ENCODE data around the gene SPRR2A.
A peak's percentile ranks its signal among the peaks of the same experiment; 100 is the strongest.
"Not testable (repeated sequence)": the region's sequence is repeated elsewhere in the genome, so short reads cannot be mapped to it uniquely, and the experiment has no call there.

SPRR2A gene

DNA sequence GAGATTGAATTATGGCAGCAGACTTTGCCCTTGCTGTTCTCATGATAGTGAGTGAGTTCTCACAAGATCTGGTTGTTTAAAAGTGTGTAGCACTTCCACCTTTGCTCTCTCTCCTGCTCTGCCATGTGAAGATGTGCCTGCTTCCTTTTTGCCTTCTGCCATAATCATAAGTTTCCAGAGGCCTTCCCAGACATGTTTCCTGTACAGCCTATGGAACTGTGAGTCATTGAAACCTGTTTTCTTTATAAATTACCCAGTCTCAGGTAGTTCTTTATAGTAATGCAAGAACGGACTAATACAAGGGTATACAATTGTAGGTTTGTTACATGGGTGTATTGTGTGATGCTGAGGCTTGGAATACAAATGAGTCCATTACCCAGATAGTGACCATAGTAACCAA is 22.1 kb downstream of the SPRR2A start:
- peaks cover 40% of the 10 kb centered on the region for H3K27me3 Mint-ChIP-seq
- H3K9me3 Mint-ChIP-seq: no peaks in the 10 kb centered on the region
- H3K4me1 Mint-ChIP-seq: no peaks in the 10 kb centered on the region
- DNase-seq (no peak), ATAC-seq (no peak)
- no peak overlapping the region for H3K27ac Mint-ChIP-seq
- H3K4me3 Mint-ChIP-seq: no peak overlapping the region

DNA sequence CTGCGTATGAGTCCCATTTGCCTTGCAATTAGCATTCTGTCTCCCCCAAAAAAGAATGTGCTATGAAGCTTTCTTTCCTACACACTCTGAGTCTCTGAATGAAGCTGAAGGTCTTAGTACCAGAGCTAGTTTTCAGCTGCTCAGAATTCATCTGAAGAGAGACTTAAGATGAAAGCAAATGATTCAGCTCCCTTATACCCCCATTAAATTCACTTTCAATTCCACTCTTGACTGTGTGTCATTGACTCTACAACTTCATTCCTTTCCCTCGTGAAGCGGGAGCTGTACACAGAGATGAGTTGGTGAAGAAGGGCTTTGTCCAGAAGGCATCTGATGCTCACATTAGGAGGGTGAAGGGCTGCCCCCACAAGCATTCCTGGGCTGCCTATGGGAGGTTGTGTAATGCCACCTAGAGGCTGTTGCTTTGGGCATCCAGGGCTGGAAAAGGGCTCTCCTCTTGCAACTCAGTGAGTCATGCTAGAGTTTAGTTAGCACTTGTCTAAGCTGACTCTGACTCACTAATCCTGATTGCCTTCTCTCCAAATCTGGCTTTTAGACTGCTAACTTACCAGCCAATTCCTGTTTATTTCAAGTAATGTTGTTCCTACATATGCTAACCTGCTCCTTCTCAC is 24.5 kb downstream of the SPRR2A start:
- Mint-ChIP-seq H3K27me3 (peaks cover 32% of the 10 kb centered on the region), H3K27ac (no peak overlapping the region), H3K4me1 (no peaks in the 10 kb centered on the region), H3K4me3 (no peak overlapping the region), H3K9me3 (no peaks in the 10 kb centered on the region)
- peak; percentile 43 for ATAC-seq
- no peak for DNase-seq

DNA sequence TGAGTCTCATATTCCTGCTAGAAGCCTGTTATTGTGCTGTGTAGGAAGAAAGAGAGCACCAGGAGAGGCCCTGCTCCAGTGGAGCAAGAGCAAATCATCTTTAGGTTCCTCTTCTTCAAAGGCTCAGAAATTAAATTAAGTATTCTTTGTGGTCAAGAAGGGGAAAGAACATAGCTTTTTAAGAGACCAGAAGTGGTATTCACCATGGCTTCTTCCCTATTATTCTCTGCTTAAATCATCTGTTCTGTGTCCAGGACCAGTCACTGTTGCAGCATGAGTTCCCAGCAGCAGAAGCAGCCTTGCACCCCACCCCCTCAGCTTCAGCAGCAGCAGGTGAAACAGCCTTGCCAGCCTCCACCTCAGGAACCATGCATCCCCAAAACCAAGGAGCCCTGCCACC is 25.2 kb downstream of the SPRR2A start:
- Mint-ChIP-seq H3K27me3 (peaks cover 25% of the 10 kb centered on the region), H3K4me3 (no peak overlapping the region), H3K4me1 (no peaks in the 10 kb centered on the region), H3K9me3 (no peaks in the 10 kb centered on the region), H3K27ac (peak overlapping the region in 1 of 2 donors; percentile 59)
- ATAC-seq (no peak), DNase-seq (no peak)

DNA sequence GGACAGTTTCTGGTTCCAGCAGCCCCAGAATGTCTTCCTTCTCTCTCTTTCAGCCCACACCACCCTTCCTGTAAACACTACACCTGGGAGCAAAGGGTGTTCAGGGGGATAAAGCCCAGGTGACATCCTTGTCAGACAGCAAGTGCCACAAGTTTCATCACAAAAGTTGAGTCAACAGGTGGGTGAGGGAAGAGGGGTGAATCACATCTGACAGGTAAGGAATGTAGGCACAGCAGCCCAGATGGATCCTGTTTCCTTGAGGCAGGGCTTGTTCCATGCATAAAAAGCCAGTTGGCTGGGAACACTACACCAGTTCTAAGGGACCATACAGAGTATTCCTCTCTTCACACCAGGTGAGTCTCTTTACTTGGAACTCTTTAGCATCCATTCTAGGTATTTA is 26.4 kb downstream of the SPRR2A start, which contains the start of gene SPRR1B:
SPRR1B (plus strand) TSS at position 309 of the 400 bp plus-strand sequence. CDS start 1,143 bp downstream, outside the sequence.
- no peak within 1 kb of the TSS for H3K27ac Mint-ChIP-seq
- H3K4me3 Mint-ChIP-seq: no peak within 1 kb of the TSS
- no peaks in the 10 kb centered on the region for H3K9me3 Mint-ChIP-seq
- DNase-seq: no peak
- no peak for ATAC-seq
- peaks cover 19% of the 10 kb centered on the region for H3K27me3 Mint-ChIP-seq
- no peaks in the 10 kb centered on the region for H3K4me1 Mint-ChIP-seq

DNA sequence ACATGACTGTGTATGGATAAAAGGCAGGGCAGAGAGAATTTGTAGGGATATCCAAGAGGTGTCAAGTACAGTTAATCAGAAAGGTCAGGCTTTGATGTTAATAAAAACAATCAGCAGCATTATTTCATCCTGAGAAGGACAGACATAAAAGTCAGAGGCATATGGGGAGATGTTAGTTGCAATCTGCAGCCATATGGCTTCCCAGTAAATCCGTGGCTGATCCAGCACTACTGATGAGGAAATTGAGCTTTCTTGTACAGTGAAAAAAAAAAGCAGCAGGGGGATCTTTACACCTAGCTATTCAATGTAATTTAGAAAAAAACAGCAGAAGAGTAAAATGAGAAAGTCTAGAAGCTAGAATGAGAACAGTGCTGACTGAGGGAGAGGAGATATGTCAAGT is 28.5 kb downstream of the SPRR2A start:
- Mint-ChIP-seq H3K27ac (no peak overlapping the region), H3K27me3 (peaks cover 11% of the 10 kb centered on the region), H3K4me1 (no peaks in the 10 kb centered on the region), H3K9me3 (no peaks in the 10 kb centered on the region), H3K4me3 (no peak overlapping the region)
- DNase-seq: no peak
- no peak for ATAC-seq

DNA sequence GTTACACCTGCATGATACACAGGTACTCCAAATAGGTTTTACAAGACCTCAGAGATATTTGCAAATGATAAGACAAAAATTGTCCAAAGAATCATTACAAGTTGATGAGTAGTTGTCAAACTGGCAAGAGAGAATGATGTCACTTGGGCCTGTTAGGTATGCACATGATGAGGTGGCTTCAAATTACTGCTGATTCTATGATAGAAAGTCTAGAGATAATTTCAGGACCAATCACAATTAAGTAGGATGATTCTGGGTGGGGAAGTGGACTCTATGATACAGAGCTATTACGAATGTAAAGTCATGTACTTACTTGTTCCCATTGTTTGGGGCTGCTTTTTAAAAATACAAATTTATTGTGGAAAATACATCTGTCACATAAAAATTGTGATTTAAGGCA is 31.5 kb downstream of the SPRR2A start:
- ATAC-seq (no peak), DNase-seq (no peak)
- Mint-ChIP-seq H3K27me3 (peaks cover 24% of the 10 kb centered on the region), H3K4me3 (no peak overlapping the region), H3K9me3 (no peaks in the 10 kb centered on the region), H3K27ac (peak overlapping the region in 1 of 2 donors; percentile 73), H3K4me1 (no peaks in the 10 kb centered on the region)

DNA sequence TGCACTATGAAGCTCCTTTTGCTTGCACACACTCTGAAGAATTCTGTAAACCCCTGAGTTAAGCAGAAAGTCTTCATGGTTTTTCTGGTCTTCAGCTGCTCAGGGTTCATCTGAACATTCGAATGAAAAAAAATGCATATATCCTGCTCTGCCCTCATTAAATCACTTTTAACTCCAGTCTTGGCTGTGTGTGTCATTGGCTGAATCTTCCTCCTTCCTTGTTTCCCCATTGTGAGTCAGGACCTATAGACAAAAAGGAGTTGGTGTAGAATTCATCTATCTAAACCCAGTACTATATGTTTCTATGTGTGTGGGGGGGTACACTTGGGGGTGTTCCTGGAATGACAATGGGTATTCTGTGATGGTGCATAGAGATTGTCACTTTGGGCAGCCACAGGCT is 32.9 kb downstream of the SPRR2A start:
- peaks cover 29% of the 10 kb centered on the region for H3K27me3 Mint-ChIP-seq

DNA sequence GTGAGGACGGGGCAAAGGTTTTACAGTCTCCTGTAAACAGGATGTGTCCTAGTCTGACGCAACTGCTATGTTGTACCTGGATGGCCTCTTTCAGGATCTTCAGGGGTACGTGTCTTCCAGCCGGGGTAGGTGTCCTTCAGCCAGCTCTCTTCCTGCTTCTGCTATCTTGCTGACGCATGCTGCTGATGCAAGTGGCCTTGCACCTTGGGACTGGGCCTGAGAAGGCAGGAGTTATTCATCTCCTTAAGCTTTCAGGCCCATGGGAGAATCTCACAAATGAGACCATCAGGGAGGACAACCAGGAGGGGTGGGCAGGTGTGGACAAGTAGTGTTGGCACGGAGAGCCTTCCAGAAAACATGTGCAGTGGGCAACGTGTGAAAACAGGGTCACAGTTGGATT is 34.2 kb downstream of the SPRR2A start:
- DNase-seq: no peak
- Mint-ChIP-seq H3K4me3 (no peak overlapping the region), H3K27me3 (peaks cover 37% of the 10 kb centered on the region), H3K4me1 (no peaks in the 10 kb centered on the region), H3K27ac (no peak overlapping the region), H3K9me3 (no peaks in the 10 kb centered on the region)
- no peak for ATAC-seq

More for the DNA sequence above, 32.9 kb downstream of the SPRR2A start:
- Mint-ChIP-seq H3K27ac (no peak overlapping the region), H3K9me3 (no peaks in the 10 kb centered on the region), H3K4me3 (no peak overlapping the region), H3K4me1 (no peaks in the 10 kb centered on the region)
- ATAC-seq (no peak), DNase-seq (no peak)

DNA sequence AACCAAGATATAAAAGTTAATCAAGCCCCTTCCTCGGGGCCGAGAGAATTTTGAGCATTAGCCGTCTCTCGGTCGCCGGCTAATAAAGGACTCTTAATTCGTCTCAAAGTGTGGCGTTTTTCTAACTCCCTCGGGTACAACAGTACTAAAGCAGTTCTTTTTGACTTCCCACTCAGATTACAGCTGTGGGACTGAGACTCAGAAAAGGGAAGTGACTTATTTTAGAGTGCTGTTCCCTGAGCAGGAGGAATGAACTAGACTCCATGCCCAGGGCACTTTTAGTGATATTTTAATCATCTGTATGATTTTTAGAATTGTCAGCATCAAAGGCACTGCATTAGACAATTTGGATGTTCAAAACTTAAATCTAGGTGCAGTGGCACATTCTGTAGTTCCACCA is 35.0 kb downstream of the SPRR2A start:
- not testable (repeated sequence) for H3K4me3 Mint-ChIP-seq, H3K27ac Mint-ChIP-seq, DNase-seq, H3K9me3 Mint-ChIP-seq, H3K4me1 Mint-ChIP-seq, ATAC-seq
- peaks cover 37% of the 10 kb centered on the region for H3K27me3 Mint-ChIP-seq

DNA sequence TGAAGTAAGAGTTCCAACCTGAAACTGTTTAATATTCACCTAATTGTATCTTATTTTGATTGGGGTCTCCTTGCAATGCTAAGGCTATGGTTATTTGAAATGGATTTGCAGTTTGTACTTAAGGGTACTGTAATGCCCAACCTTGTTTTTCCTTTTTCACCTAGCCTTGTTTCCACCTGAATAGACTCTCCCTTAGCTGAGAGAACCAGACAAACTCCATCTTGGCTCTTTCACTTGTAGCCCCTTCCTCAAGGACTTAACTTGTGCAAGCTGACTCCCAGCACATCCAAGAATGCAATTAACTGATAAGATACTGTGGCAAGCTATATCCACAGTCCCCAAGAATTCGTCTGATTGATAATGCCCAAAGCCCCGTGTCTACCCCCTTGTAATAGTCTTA is 35.5 kb downstream of the SPRR2A start:
- H3K9me3 Mint-ChIP-seq, H3K27ac Mint-ChIP-seq, H3K4me1 Mint-ChIP-seq, H3K4me3 Mint-ChIP-seq, DNase-seq, ATAC-seq: not testable (repeated sequence)
- peaks cover 37% of the 10 kb centered on the region for H3K27me3 Mint-ChIP-seq

DNA sequence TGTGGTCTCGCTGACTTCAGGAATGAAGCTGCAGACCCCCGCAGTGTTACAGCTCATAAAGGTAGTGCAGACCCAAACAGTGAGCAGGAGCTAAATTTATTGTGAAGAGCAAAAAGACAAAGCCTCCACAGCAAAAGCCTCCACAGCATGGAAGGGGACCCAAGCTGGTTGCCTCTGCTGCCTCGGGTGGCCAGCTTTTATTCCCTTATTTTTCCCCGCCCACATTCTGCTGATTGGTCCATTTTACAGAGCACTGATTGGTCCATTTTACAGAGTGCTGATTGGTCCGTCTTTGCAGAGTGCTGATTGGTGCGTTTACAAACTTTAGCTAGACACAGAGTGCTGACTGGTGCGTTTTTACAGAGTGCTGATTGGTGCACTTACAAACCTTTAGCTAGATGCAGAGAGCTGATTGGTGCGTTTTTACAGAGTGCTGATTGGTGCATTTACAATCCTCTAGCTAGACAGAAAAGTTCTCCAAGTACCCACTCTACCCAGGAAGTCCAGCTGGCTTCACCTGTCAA is 46.0 kb downstream of the SPRR2A start:
- not testable (repeated sequence) for H3K9me3 Mint-ChIP-seq, DNase-seq, ATAC-seq, H3K27ac Mint-ChIP-seq, H3K4me1 Mint-ChIP-seq, H3K4me3 Mint-ChIP-seq
- peaks cover 14% of the 10 kb centered on the region for H3K27me3 Mint-ChIP-seq
